ENCODE data around the gene TP53RK.

The TP53RK gene

GRCh38 chr20:46674253-46675083 is 14.8 kb downstream of the TP53RK start:
- Histone ChIP-seq H3K36me3 (ENCODE audit: control insufficient read depth in 5 of 5, insufficient read depth in 5 of 5, low read length in 5 of 5) (no peaks in the 10 kb centered on the region), H3K9me3 (ENCODE audit: control insufficient read depth in 5 of 5, low read length in 5 of 5) (peaks cover 0 to 24% (median 15%) of the 10 kb centered on the region in 5 donors), H3K9ac (ENCODE audit: low read length in 5 of 5) (no peak overlapping the region), H3K4me1 (ENCODE audit: control insufficient read depth in 5 of 5, insufficient read depth in 5 of 5, low read length in 5 of 5) (no peaks in the 10 kb centered on the region), H3K27me3 (ENCODE audit: control insufficient read depth in 5 of 5, insufficient read depth in 4 of 5, low read length in 5 of 5) (no peaks in the 10 kb centered on the region), H3K27ac (ENCODE audit: low read depth, low read length) (no peak overlapping the region), H3K4me3 (ENCODE audit: low read depth in 1 of 5, low read length in 5 of 5) (no peak overlapping the region)

GRCh38 chr20:46673394-46674252 is 15.6 kb downstream of the TP53RK start:
- H3K4me3 ChIP-seq (ENCODE audit: low read depth in 1 of 5, low read length in 5 of 5): no peak overlapping the region
- H3K9ac ChIP-seq (ENCODE audit: low read length in 5 of 5): no peak overlapping the region
- no peak overlapping the region for H3K27ac ChIP-seq (ENCODE audit: low read depth, low read length)
- H3K4me1 ChIP-seq (ENCODE audit: control insufficient read depth in 5 of 5, insufficient read depth in 5 of 5, low read length in 5 of 5): no peaks in the 10 kb centered on the region
- H3K27me3 ChIP-seq (ENCODE audit: control insufficient read depth in 5 of 5, insufficient read depth in 4 of 5, low read length in 5 of 5): no peaks in the 10 kb centered on the region
- H3K9me3 ChIP-seq (ENCODE audit: control insufficient read depth in 5 of 5, low read length in 5 of 5): peaks cover 0 to 24% (median 15%) of the 10 kb centered on the region in 5 donors
- H3K36me3 ChIP-seq (ENCODE audit: control insufficient read depth in 5 of 5, insufficient read depth in 5 of 5, low read length in 5 of 5): no peaks in the 10 kb centered on the region

- H3K27me3 ChIP-seq (ENCODE audit: control insufficient read depth in 5 of 5, insufficient read depth in 4 of 5, low read length in 5 of 5): no peaks in the 10 kb centered on the region
- H3K27ac ChIP-seq (ENCODE audit: low read depth, low read length): no peak overlapping the region
Measured at GRCh38 chr20:46672543-46673148, 16.6 kb downstream of the TP53RK start.

GRCh38 chr20:46671866-46672542 is 17.2 kb downstream of the TP53RK start:
- Histone ChIP-seq H3K27me3 (ENCODE audit: control insufficient read depth in 5 of 5, insufficient read depth in 4 of 5, low read length in 5 of 5) (no peaks in the 10 kb centered on the region), H3K27ac (ENCODE audit: low read depth, low read length) (no peak overlapping the region), H3K4me1 (ENCODE audit: control insufficient read depth in 5 of 5, insufficient read depth in 5 of 5, low read length in 5 of 5) (no peaks in the 10 kb centered on the region), H3K36me3 (ENCODE audit: control insufficient read depth in 5 of 5, insufficient read depth in 5 of 5, low read length in 5 of 5) (no peaks in the 10 kb centered on the region), H3K4me3 (ENCODE audit: low read depth in 1 of 5, low read length in 5 of 5) (no peak overlapping the region), H3K9me3 (ENCODE audit: control insufficient read depth in 5 of 5, low read length in 5 of 5) (peaks cover 0 to 24% (median 15%) of the 10 kb centered on the region in 5 donors), H3K9ac (ENCODE audit: low read length in 5 of 5) (no peak overlapping the region)

More at GRCh38 chr20:46672543-46673148, 16.6 kb downstream of the TP53RK start:
- Histone ChIP-seq H3K9ac (ENCODE audit: low read length in 5 of 5) (no peak overlapping the region), H3K9me3 (ENCODE audit: control insufficient read depth in 5 of 5, low read length in 5 of 5) (peaks cover 0 to 24% (median 15%) of the 10 kb centered on the region in 5 donors), H3K4me3 (ENCODE audit: low read depth in 1 of 5, low read length in 5 of 5) (no peak overlapping the region), H3K36me3 (ENCODE audit: control insufficient read depth in 5 of 5, insufficient read depth in 5 of 5, low read length in 5 of 5) (no peaks in the 10 kb centered on the region), H3K4me1 (ENCODE audit: control insufficient read depth in 5 of 5, insufficient read depth in 5 of 5, low read length in 5 of 5) (no peaks in the 10 kb centered on the region)

GRCh38 chr20:46670585-46671584 is 18.4 kb downstream of the TP53RK start:
- Histone ChIP-seq H3K9me3 (ENCODE audit: control insufficient read depth in 5 of 5, low read length in 5 of 5) (peaks cover 0 to 24% (median 15%) of the 10 kb centered on the region in 5 donors), H3K36me3 (ENCODE audit: control insufficient read depth in 5 of 5, insufficient read depth in 5 of 5, low read length in 5 of 5) (no peaks in the 10 kb centered on the region), H3K27me3 (ENCODE audit: control insufficient read depth in 5 of 5, insufficient read depth in 4 of 5, low read length in 5 of 5) (no peaks in the 10 kb centered on the region), H3K4me1 (ENCODE audit: control insufficient read depth in 5 of 5, insufficient read depth in 5 of 5, low read length in 5 of 5) (no peaks in the 10 kb centered on the region), H3K9ac (ENCODE audit: low read length in 5 of 5) (no peak overlapping the region), H3K4me3 (ENCODE audit: low read depth in 1 of 5, low read length in 5 of 5) (no peak overlapping the region), H3K27ac (ENCODE audit: low read depth, low read length) (no peak overlapping the region)

GRCh38 chr20:46670228-46670584 is 19.0 kb downstream of the TP53RK start:
- H3K27me3 ChIP-seq (ENCODE audit: control insufficient read depth in 5 of 5, insufficient read depth in 4 of 5, low read length in 5 of 5): no peaks in the 10 kb centered on the region
- peaks cover 0 to 24% (median 15%) of the 10 kb centered on the region in 5 donors for H3K9me3 ChIP-seq (ENCODE audit: control insufficient read depth in 5 of 5, low read length in 5 of 5)
- no peak overlapping the region for H3K9ac ChIP-seq (ENCODE audit: low read length in 5 of 5)
- no peak overlapping the region for H3K4me3 ChIP-seq (ENCODE audit: low read depth in 1 of 5, low read length in 5 of 5)
- H3K36me3 ChIP-seq (ENCODE audit: control insufficient read depth in 5 of 5, insufficient read depth in 5 of 5, low read length in 5 of 5): no peaks in the 10 kb centered on the region
- H3K27ac ChIP-seq (ENCODE audit: low read depth, low read length): no peak overlapping the region
- no peaks in the 10 kb centered on the region for H3K4me1 ChIP-seq (ENCODE audit: control insufficient read depth in 5 of 5, insufficient read depth in 5 of 5, low read length in 5 of 5)

- no peak overlapping the region for H3K9ac ChIP-seq (ENCODE audit: low read length in 5 of 5)
- H3K4me1 ChIP-seq (ENCODE audit: control insufficient read depth in 5 of 5, insufficient read depth in 5 of 5, low read length in 5 of 5): no peaks in the 10 kb centered on the region
Measured at GRCh38 chr20:46666818-46667515, 22.3 kb downstream of the TP53RK start.

GRCh38 chr20:46666306-46666705 is 22.9 kb downstream of the TP53RK start:
- Histone ChIP-seq H3K4me3 (ENCODE audit: low read depth in 1 of 5, low read length in 5 of 5) (no peak overlapping the region), H3K36me3 (ENCODE audit: control insufficient read depth in 5 of 5, insufficient read depth in 5 of 5, low read length in 5 of 5) (no peaks in the 10 kb centered on the region), H3K27me3 (ENCODE audit: control insufficient read depth in 5 of 5, insufficient read depth in 4 of 5, low read length in 5 of 5) (no peaks in the 10 kb centered on the region), H3K4me1 (ENCODE audit: control insufficient read depth in 5 of 5, insufficient read depth in 5 of 5, low read length in 5 of 5) (no peaks in the 10 kb centered on the region), H3K9ac (ENCODE audit: low read length in 5 of 5) (no peak overlapping the region), H3K9me3 (ENCODE audit: control insufficient read depth in 5 of 5, low read length in 5 of 5) (peaks cover 0 to 14% (median 11%) of the 10 kb centered on the region in 5 donors), H3K27ac (ENCODE audit: low read depth, low read length) (no peak overlapping the region)

More at GRCh38 chr20:46666818-46667515, 22.3 kb downstream of the TP53RK start:
- Histone ChIP-seq H3K27ac (ENCODE audit: low read depth, low read length) (no peak overlapping the region), H3K36me3 (ENCODE audit: control insufficient read depth in 5 of 5, insufficient read depth in 5 of 5, low read length in 5 of 5) (no peaks in the 10 kb centered on the region), H3K27me3 (ENCODE audit: control insufficient read depth in 5 of 5, insufficient read depth in 4 of 5, low read length in 5 of 5) (no peaks in the 10 kb centered on the region), H3K4me3 (ENCODE audit: low read depth in 1 of 5, low read length in 5 of 5) (no peak overlapping the region), H3K9me3 (ENCODE audit: control insufficient read depth in 5 of 5, low read length in 5 of 5) (peaks cover 0 to 15% (median 11%) of the 10 kb centered on the region in 5 donors)
